Right ventricle myocardium inferior (tissue), 1 donor: ENCODE data around the gene WFIKKN1. TPM values are rescaled to one million over a fixed set of nuclear protein-coding genes. Genes with fewer than 3 reads are reported as not detected.

Experiments used
- ATAC-seq: fragments of 200-7000 bp; cut with Tn5 transposase; one replicate; pipeline ENCODE4 v1.9.1; 2020; ENCODE audit warnings: mild to moderate bottlenecking, moderate library complexity
- DNase-seq: peaks from one replicate; pipeline ENCODE4 v3.0.0; 2021; ENCODE audit errors: missing footprints
- intact Hi-C: fragments of 100-400 bp; cut with DNase I; formaldehyde crosslinking; loops from one replicate; pipeline ENCODE4 v1.11.0; 2022
- total RNA-seq: library from RNA; stranded (reverse); fragmentation: NEBNext Ultra II Directional; extraction: Animal tissue kit (Norgen Biotek cat#: 25700); gene quantifications from one replicate; pipeline ENCODE4 v1.2.1, GENCODE V29; 2021
- donor health status: DM: no; HTN: yes; CAD: no; lungs with severe emphysema.

Gene WFIKKN1
- total RNA-seq, 1 donor from 2014 or later = 0.16 TPM

- DNase-seq (no peak), ATAC-seq (no peak)
- intact Hi-C loops = no loop called here
These were observed 46.1 kb downstream of the WFIKKN1 start for GRCh38 chr16:676913-677312.

GRCh38 chr16:677316-678190 is 46.8 kb downstream of the WFIKKN1 start:
- intact Hi-C loops = no loop called here
- DNase-seq (no peak), ATAC-seq (no peak)

- no peak for ATAC-seq
- intact Hi-C loops = no loop called here
These were observed 47.5 kb downstream of the WFIKKN1 start for GRCh38 chr16:678209-678857.

GRCh38 chr16:678858-679813 is 48.4 kb downstream of the WFIKKN1 start:
- peak; percentile 85 for DNase-seq
- ATAC-seq = peak; percentile 37
- intact Hi-C loops = no loop called here

More at GRCh38 chr16:678209-678857, 47.5 kb downstream of the WFIKKN1 start:
- DNase-seq = no peak

- ATAC-seq (peak; percentile 77), DNase-seq (peak; percentile 94)
- intact Hi-C loops = loop anchor here (10.0 kb wide), 1 partner anchor 1655 kb away; no protein-coding TSS in a partner anchor
These were observed 49.2 kb downstream of the WFIKKN1 start, which contains the start of gene STUB1 for GRCh38 chr16:679814-680624. STUB1 (plus strand) TSS chr16:680410; CDS start chr16:680526, 116 bp downstream.

- DNase-seq (no peak), ATAC-seq (no peak)
- intact Hi-C loops = loop anchor here (10.0 kb wide), 1 partner anchor 1654 kb away; no protein-coding TSS in a partner anchor
These were observed 49.8 kb downstream of the WFIKKN1 start for GRCh38 chr16:680625-680945.

- intact Hi-C loops = loop anchor here (10.0 kb wide), 1 partner anchor 1654 kb away; no protein-coding TSS in a partner anchor
- no peak for DNase-seq
- ATAC-seq = no peak
These were observed 50.4 kb downstream of the WFIKKN1 start for GRCh38 chr16:680967-681745.

GRCh38 chr16:681746-682427 is 51.1 kb downstream of the WFIKKN1 start:
- intact Hi-C loops = loop anchor here (10.0 kb wide), 1 partner anchor 1653 kb away; no protein-coding TSS in a partner anchor
- DNase-seq (no peak), ATAC-seq (no peak)

GRCh38 chr16:682493-683395 is 52.0 kb downstream of the WFIKKN1 start:
- no peak for DNase-seq
- intact Hi-C loops = loop anchor here (10.0 kb wide), 1 partner anchor 1652 kb away; no protein-coding TSS in a partner anchor
- no peak for ATAC-seq

- intact Hi-C loops = loop anchor here (10.0 kb wide), 1 partner anchor 1651 kb away; no protein-coding TSS in a partner anchor
- ATAC-seq = no peak
- DNase-seq = no peak
These were observed 52.7 kb downstream of the WFIKKN1 start for GRCh38 chr16:683396-684070.

Other genes with a start within 250 kb of the WFIKKN1 start
- gene PGAP6, start 249.0 kb upstream of the WFIKKN1 start, total RNA-seq = 32.1 TPM
- gene NME4, start 233.8 kb upstream of the WFIKKN1 start, total RNA-seq = 91.3 TPM
- 10.6 TPM for gene DECR2, start 229.1 kb upstream of the WFIKKN1 start, total RNA-seq
- 23.3 TPM for gene RAB11FIP3, start 205.3 kb upstream of the WFIKKN1 start, total RNA-seq
- 16.8 TPM for gene CAPN15, start 103.3 kb upstream of the WFIKKN1 start, total RNA-seq
- not detected for gene PRR35, start 70.6 kb upstream of the WFIKKN1 start, total RNA-seq
- 0.57 TPM for gene NHLRC4, start 64.0 kb upstream of the WFIKKN1 start, total RNA-seq
- 16.6 TPM for gene PIGQ, start 61.0 kb upstream of the WFIKKN1 start, total RNA-seq
- 8.8 TPM for gene RAB40C, start 40.9 kb upstream of the WFIKKN1 start, total RNA-seq
- 53.5 TPM for gene METTL26, start 5.3 kb downstream of the WFIKKN1 start, total RNA-seq
- gene MCRIP2, start 10.8 kb downstream of the WFIKKN1 start, total RNA-seq = 194 TPM
- 7.7 TPM for gene WDR90, start 18.4 kb downstream of the WFIKKN1 start, total RNA-seq
- 86.0 TPM for gene RHOT2, start 37.1 kb downstream of the WFIKKN1 start, total RNA-seq
- 2.1 TPM for gene RHBDL1, start 44.7 kb downstream of the WFIKKN1 start, total RNA-seq
- 120 TPM for gene STUB1, start 49.4 kb downstream of the WFIKKN1 start, total RNA-seq
- 46.4 TPM for gene JMJD8, start 53.3 kb downstream of the WFIKKN1 start, total RNA-seq
- 7.8 TPM for gene WDR24, start 59.4 kb downstream of the WFIKKN1 start, total RNA-seq
- not detected for gene FBXL16, start 74.8 kb downstream of the WFIKKN1 start, total RNA-seq
- gene METRN, start 84.1 kb downstream of the WFIKKN1 start, total RNA-seq = 60.4 TPM
- gene ANTKMT, start 90.2 kb downstream of the WFIKKN1 start, total RNA-seq = 29.1 TPM
- gene CCDC78, start 95.5 kb downstream of the WFIKKN1 start, total RNA-seq = 0.49 TPM
- gene HAGHL, start 96.1 kb downstream of the WFIKKN1 start, total RNA-seq = 18.7 TPM
- 32.2 TPM for gene CIAO3, start 110.0 kb downstream of the WFIKKN1 start, total RNA-seq
- 1.9 TPM for gene MSLN, start 129.7 kb downstream of the WFIKKN1 start, total RNA-seq
- 9.7 TPM for gene RPUSD1, start 157.4 kb downstream of the WFIKKN1 start, total RNA-seq
- gene CHTF18, start 157.6 kb downstream of the WFIKKN1 start, total RNA-seq = 6.4 TPM
- gene GNG13, start 169.7 kb downstream of the WFIKKN1 start, total RNA-seq = not detected